ENCODE data around the gene KLHDC7A. TPM values are rescaled to one million over a fixed set of nuclear protein-coding genes. Genes with fewer than 3 reads are reported as not detected.

The KLHDC7A gene
- polyA plus RNA-seq, 4 donors, result 0.23 to 12.7 (median 12.0) TPM

DNA sequence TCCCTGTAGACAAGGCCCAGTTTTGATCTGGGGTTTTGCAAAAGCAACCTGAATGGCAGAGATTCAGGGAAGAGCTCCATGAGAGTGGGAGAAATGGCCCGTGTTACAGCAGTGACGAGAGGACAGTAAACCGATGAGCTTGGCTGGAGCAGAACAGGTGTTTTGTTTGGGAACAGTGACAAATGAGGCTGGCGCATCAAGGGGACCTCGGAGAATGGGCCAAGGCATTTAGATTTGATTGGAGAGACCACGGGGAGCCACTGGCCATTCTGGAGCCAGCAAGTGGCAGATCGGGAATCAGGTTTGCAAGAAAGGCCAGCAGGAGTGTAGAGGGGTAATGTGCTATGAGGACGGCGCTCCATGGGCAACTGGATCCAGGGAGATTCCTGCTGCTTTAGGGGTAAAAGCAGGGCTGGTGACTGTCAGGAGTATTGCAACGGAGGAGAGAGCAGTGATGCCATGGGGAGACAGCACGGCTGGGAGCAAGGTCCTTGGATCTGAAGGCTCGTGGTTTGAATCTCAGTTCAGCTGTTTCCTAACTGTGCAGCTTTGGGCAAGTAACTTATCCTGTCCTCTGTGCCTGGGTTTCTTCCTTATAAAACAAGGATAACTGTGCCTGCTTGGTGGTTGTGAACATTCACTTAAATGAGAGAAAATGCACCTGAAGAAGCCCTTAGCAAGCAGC is 9.9 kb upstream of the KLHDC7A start:
- DNase-seq (ENCODE audit: low read depth in 4 of 4, low spot score in 3 of 4), result no peak

DNA sequence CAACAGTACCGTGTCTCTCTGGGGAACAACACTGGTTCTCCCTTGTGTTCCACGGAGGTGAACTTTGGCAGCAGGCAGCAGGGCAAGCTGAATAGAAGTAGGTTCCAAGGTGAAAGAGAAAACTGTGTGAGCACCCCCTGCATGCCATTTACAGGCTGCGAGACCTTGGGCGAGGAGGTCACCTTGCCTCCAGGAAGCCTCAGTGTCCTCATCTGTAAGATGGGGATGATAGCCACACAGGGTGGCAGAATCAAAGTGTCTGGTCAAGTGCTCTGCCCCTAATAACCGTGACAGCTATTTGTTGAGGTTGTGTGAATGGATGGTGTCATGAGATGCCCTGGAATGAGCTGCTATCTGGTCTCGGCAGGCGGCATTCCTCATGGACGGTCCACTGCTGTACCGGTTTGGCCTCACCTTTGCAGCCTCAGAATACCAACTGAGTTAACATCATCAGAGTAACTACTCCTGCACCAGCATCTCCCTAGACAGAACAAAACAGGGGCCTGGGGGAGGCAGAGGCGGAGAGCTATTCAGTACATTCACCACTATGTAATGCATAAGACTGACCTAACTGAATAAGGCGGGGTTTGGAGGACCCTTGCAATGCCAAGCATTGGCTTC is 7.4 kb upstream of the KLHDC7A start:
- DNase-seq (ENCODE audit: low read depth in 4 of 4, low spot score in 3 of 4), result no peak

DNA sequence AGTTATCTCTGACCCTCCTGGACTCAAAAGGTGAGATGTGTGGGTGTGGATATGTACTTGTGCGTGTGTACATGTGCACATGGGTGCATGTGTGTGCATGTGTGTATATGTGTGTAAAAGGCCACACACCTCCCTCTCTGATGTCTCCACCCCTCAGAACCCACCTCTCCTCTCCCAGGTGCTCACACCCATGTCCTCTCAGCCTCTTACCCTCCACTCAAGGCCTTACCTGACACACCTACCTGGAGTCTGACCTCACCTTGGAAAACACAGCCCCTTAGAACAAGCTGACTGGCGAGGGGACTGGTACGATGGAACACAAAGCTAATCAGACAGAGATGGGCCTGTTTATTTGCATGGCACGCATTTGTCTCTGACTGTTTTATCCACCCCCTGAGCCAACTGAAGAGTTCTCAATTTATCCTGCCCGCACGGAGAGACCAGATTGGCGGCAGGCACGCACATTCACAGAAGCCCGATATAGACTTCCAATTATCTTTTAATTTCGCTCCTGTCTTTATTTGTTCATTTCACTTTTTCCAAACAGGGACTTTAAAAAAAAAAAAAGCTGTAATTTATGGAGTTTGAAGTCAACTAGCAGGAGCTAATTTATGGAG is 6.1 kb upstream of the KLHDC7A start:
- no peak for DNase-seq (ENCODE audit: low read depth in 4 of 4, low spot score in 3 of 4)

DNA sequence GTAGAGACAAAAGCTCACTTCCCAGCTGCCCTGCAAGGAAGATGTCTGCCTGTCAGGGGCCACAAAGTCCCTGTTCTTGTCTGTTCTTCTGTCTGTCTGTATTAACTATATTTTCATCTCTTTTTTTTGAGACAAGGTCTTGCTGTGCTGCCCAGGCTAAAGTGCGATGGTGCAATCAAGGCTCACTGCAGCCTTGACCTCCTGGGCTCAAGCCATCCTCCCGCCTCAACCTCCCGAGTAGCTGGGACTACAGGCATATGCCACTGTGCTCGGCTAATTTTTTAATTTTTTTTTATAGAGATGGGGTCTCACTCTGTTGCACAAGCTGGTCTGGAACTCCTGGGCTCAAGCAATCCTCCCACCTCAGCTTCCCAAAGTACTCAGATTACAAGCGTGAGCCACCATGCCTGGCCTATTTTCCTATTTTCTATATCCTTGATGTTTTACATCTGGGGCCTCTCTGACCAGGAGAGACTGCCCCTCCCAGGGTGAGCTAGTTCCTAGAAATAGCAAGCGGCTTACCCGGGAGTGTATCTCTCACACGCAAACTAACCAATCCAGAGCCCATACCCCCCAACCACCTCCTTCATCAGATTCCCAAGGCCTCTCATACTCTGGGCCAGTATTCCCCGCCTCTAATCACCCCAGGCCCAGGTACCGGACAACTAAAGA is 5.4 kb upstream of the KLHDC7A start:
- DNase-seq (ENCODE audit: low read depth in 4 of 4, low spot score in 3 of 4), result peak in 1 of 4 donors; percentile 40

DNA sequence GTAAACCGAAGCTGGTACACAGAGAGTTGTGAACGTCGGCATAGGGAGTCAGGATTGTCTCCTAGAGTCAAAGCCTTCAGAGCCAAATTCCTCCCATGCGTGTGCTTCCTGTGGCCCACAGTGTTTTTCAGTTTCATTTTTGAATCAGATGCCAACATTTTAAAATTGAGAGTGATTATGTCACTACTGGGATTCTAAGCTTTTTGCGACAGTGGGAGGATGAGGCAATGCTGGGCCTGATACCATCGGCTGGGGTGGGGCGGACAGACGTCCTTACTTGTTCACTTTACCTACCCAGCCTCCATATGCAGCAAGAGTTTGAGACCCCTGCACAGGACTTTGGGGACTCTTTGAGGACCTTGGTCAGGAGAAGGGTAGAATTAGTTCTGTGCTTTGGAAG is 1.3 kb upstream of the KLHDC7A start:
- DNase-seq (ENCODE audit: low read depth in 4 of 4, low spot score in 3 of 4), result no peak

DNA sequence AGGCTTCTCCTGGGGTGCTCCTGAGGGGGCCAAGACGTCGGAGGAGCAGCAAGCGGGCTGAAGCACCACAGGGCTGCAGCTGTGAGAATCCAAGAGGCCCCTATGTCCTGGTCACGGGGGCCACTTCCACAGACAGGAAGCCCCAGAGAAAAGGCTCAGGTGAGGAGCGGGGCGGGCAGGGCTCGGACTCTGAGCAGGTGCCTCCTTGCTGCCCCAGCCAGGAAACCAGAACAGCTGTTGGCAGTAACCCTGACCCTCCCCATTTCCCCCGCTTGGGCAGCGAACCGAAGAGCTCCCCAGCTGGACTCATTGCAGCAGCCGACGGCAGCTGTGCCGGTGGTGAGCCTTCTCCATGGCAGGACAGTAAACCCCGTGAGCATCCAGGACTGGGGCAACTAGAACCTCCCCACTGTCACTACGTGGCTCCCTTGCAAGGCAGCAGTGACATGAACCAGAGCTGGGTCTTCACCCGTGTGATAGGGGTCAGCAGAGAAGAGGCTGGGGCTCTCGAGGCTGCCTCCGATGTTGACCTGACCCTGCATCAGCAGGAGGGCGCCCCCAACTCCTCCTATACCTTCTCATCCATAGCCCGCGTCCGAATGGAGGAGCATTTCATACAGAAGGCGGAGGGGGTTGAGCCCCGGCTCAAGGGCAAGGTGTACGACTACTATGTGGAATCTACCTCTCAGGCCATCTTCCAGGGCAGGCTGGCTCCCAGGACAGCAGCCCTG is 625 bp downstream of the KLHDC7A start:
- DNase-seq (ENCODE audit: low read depth in 4 of 4, low spot score in 3 of 4), result peak; percentile 38 to 57 (median 48)

DNA sequence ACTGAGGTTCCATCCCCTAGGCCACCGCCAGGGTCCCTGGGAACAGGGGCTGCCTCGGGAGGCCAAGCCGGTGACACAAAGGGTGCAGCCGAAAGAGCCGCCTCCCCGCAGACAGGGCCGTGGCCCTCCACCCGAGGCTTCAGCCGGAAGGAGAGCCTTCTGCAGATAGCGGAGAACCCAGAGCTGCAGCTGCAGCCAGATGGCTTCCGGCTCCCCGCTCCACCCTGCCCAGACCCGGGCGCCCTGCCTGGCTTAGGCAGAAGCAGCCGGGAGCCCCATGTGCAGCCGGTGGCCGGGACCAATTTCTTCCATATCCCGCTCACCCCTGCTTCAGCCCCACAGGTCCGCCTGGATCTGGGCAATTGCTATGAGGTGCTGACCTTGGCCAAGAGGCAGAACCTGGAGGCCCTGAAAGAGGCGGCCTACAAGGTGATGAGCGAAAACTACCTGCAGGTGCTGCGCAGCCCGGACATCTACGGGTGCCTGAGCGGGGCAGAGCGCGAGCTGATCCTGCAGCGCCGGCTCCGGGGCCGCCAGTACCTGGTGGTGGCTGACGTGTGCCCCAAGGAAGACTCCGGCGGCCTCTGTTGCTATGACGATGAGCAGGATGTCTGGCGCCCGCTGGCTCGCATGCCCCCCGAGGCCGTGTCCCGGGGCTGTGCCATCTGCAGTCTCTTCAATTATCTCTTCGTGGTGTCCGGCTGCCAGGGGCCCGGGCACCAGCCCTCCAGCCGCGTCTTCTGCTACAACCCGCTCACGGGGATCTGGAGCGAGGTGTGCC is 1.4 kb downstream of the KLHDC7A start:
- DNase-seq (ENCODE audit: low read depth in 4 of 4, low spot score in 3 of 4), result no peak

DNA sequence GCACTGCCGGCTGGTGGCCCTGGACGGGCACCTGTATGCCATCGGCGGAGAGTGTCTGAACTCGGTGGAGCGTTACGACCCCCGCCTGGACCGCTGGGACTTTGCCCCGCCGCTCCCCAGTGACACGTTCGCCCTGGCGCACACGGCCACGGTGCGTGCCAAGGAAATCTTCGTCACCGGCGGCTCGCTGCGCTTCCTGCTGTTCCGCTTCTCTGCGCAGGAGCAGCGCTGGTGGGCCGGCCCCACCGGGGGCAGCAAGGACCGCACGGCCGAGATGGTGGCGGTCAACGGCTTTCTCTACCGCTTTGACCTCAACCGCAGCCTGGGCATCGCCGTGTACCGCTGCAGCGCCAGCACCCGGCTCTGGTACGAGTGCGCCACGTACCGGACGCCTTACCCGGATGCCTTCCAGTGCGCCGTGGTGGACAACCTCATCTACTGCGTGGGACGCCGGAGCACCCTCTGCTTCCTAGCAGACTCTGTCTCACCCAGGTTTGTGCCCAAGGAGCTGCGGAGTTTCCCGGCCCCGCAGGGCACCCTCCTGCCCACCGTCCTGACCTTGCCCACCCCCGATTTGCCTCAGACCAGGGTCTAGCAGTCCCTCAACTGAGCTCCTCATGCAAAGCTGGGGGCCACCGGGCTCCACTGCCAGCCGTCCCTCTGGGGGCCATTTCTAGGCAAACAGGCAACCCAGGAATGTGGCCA is 2.1 kb downstream of the KLHDC7A start:
- DNase-seq (ENCODE audit: low read depth in 4 of 4, low spot score in 3 of 4), result no peak

DNA sequence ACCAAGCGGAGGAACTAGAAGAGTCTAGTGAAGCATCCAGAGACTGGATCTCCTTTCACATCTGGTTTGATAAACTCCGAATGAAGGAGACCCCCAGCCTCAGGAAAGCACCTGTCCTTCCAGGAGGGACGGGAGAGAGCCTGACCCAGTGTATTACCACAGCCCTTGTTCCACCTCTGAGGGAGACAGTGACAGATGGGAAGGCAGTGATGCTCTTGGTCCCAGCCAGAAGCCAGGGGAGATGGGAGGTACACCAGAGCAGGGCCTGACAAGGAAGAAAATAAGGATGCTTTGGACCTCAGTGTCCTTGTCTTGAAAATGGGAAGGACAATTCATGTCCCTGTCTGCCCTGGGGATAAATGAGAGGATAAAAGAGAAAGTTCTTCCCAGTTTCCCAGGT is 3.5 kb downstream of the KLHDC7A start:
- DNase-seq (ENCODE audit: low read depth in 4 of 4, low spot score in 3 of 4), result no peak

DNA sequence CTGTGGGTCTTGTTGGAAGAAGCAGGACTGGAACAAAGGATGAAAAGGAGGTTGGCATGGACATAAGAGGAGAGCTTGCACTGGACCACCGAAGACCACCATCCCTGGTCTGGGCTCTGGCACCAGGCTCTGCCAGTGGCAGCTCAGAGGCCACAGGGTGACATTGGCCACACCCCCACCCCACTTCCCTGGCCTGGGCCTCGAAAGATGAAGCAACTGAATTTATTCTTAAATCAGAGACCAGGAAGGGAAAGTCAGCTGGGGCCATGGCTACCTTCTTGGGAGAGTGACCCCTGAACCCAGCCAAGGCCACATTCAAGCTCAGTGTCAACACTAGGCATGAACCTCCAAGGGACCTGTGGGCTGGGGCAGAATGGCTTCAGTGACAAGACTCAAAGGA is 4.0 kb downstream of the KLHDC7A start:
- DNase-seq (ENCODE audit: low read depth in 4 of 4, low spot score in 3 of 4), result no peak

DNA sequence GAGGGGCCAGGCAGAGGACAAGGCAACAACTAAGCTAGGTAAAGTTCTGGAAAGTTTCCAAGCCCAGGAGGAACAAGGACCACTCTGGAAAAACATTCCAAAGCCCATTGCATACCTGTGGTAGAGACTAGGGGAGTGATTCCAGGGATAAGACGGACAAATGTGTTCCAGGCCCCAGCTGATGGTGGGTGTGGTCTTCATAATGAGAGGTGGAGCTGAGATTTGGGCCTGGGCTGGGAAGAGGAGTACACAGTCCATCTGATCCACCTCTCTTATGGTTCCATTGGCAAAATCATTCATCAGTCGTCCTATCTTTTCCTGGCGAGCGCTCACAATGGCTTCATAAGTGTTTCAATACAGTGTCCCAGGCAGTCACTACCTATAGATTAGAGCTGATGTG is 4.5 kb downstream of the KLHDC7A start:
- DNase-seq (ENCODE audit: low read depth in 4 of 4, low spot score in 3 of 4), result no peak

DNA sequence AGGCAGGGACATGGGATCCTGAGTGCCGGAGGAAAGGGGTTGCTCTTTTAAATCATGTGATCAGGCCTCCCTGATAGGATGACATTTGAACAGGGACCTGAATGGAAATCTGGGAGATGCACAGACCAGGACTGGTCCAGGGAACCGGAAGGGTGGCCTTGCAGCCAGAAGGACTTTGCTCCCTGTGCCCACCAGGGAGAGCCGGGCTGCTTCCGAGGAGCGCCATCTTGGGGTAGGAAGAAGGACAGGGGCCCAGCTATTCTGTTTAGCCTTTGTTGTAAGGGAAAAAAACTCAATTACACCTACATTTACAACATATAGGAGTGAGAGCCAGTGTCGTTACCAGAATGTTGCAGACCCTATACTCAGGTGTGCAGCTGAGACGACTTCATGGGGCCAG is 5.5 kb downstream of the KLHDC7A start:
- no peak for DNase-seq (ENCODE audit: low read depth in 4 of 4, low spot score in 3 of 4)

DNA sequence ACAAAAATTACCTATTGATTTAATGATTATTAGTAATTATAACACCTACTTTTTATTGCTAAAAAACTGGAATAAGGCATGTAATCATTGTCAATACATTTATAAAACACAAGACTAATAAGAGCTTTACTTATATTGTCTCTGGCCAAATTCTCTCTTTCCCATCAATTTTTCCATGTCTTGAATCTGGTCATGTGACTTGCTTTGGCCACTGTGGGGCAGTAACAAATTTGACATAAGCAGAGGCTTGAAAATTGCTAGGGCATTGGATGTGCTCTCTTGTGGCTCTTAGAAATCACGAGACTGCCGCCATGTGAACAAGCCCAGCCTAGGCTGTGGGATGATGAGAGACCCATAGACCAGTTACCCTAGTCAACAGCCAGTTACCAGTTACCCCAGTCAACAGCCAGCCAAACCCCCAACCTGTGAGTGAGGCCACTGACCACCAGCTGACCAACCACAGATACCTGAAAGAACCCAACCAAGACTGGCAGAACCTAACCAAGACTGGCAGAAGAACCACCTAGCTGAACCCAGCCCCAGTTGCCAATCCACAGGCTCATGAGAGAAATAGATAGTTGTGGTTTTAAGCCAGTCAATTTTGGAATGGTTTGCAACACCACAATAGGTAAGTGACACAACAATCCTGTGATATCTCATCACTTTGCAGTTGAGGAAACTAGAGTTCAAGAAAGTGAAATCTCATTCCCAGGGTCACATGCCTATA is 8.8 kb downstream of the KLHDC7A start:
- no peak for DNase-seq (ENCODE audit: low read depth in 4 of 4, low spot score in 3 of 4)

DNA sequence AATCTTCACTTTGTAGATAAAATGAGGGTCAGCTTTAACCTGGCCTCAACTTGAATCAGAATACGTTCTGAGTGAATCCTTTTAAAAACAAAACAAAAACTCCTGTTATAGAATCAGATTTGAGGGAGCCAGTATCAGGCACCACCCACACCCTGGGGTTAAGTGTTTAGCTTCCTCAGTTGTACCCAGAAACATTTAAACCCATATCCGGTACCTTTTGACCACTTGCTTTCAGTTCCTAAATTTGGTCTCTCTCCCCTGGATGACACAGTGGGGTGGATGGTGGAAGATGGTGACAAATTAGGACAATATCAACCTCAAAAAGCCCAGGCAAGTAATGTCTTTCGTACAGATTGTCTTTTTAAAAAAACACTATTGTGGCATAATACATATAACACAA is 10.4 kb downstream of the KLHDC7A start:
- no peak for DNase-seq (ENCODE audit: low read depth in 4 of 4, low spot score in 3 of 4)

DNA sequence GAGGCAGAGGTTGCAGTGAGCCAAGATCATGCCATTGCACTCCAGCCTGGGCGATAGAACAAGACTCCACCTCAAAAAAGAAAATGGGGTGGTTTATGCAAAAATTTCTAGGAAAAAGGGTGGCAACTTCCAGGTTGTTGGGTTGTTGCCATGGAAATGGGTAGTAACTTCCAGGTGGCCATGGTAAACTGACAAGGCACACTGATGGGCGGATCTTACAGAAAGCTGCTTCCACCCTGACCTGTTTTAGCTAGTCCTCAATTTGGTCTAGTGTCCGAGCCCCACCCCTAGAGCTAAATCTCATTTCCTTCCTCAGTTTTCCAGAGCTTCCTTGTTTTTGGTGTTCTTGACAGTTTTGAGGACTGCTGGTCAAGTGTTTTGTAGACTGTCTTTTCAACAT is 13.6 kb downstream of the KLHDC7A start:
- DNase-seq (ENCODE audit: low read depth in 4 of 4, low spot score in 3 of 4), result no peak

DNA sequence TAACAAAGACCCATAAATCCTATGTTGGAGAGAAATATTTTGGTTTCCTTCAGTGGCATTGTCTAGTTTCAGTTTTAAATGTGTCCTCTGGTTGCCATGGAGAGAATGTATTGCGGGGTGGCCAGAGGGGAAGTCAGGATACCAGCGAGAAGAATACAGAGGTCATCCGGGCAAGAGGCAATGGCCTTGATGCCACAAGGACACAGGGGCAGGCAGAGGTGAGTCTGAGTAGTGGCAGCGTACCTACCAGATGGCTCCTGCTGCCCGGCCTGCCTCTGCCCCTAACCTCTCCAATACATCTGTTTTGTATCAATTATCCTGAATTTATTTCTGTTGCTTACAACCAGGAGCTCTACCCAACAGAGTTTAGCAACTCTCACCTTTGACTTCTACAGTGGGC is 14.9 kb downstream of the KLHDC7A start:
- DNase-seq (ENCODE audit: low read depth in 4 of 4, low spot score in 3 of 4), result no peak

DNA sequence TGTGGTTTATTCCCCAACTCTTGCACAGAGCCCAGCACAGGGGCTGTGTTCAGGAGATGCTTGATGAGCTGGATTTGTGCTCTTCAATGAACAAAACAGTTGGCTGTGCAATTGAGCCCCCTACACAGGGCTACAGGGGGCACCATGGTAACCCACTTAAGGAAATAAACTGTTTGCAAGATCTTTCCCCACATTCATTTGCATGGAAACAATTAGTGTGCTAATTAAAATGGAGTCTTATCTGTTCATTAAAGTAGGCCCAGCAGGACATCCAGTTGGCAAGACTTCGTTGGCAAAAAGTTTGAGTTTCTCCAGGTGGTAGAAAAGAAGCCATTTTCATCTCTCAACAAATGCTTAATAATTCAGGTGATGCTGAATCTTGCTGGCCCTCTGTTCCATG is 15.3 kb downstream of the KLHDC7A start:
- DNase-seq (ENCODE audit: low read depth in 4 of 4, low spot score in 3 of 4), result no peak

DNA sequence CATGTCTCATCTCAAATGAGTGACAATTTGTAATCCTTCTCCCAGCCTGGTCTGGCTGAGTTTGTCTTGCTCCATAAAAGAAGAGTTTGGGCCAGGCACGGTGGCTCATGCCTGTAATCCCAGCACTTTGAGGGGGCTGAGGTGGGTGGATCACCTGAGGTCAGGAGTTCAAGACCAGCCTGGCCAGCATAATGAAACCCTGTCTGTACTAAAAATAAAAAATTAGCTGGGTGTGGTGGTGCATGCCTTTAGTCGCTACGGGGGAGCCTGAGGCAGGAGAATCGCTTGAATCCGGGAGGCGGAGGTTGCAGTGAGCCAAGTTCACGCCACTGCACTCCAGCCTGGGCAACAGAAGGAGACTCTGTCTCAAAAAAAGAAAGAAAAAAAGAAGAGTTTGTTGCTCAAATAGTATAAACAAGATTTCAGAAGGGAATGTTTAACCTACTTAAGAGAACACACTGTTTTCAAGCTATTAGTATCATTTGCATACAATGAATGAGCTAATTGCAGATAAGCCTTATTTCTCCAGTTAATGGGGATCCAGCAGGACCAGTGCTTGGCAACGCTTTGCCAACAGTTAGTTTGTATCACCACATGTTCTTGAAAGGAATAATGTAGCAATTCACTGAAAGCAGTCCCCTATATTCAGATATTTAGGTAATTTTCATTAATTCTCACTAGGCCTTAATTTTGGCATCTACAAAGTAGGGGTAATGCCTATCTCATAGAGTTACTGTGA is 15.9 kb downstream of the KLHDC7A start:
- DNase-seq (ENCODE audit: low read depth in 4 of 4, low spot score in 3 of 4), result no peak
